Parathyroid adenoma (tissue), 2 donors: ENCODE results near the gene BTBD19.

Experiments
- H2AFZ ChIP-seq: fragments of 300-600 bp; sonication (generic); one replicate; pipeline ENCODE4 v1.7.0; 2017; ENCODE audit warnings: antibody characterized with exemption, mild to moderate bottlenecking
- H3K27ac ChIP-seq: fragments of 300-600 bp; sonication (generic); one replicate; pipeline ENCODE4 v1.7.0; 2017
- H3K27me3 ChIP-seq: fragments of 300-600 bp; sonication (generic); one replicate; pipeline ENCODE4 v1.7.0; 2017; ENCODE audit warnings: low read length; ENCODE audit not compliant: control insufficient read depth, insufficient read depth
- H3K36me3 ChIP-seq: fragments of 300-600 bp; sonication (generic); one replicate; pipeline ENCODE4 v1.7.0; 2017; ENCODE audit warnings: low read length; ENCODE audit not compliant: control insufficient read depth, insufficient read depth
- H3K4me1 ChIP-seq: fragments of 300-600 bp; sonication (generic); one replicate; pipeline ENCODE4 v1.7.0; 2017; ENCODE audit warnings: control low read depth
- H3K4me2 ChIP-seq: fragments of 300-600 bp; sonication (generic); one replicate; pipeline ENCODE4 v1.7.0; 2017; ENCODE audit warnings: low read length
- H3K4me3 ChIP-seq: fragments of 300-600 bp; sonication (generic); one replicate; pipeline ENCODE4 v1.7.0; 2017; ENCODE audit warnings: low read depth, low read length
- H3K79me2 ChIP-seq: fragments of 300-600 bp; sonication (generic); one replicate; pipeline ENCODE4 v1.7.0; 2017; ENCODE audit warnings: control low read depth
- H3K9ac ChIP-seq: fragments of 300-600 bp; sonication (generic); one replicate; pipeline ENCODE4 v1.7.0; 2017; ENCODE audit warnings: mild to moderate bottlenecking
- H3K9me3 ChIP-seq: fragments of 300-600 bp; sonication (generic); one replicate; pipeline ENCODE4 v1.7.0; 2017; ENCODE audit warnings: low read length; ENCODE audit not compliant: control insufficient read depth
- TF ChIP-seq, protein P1 (sequence below): fragments of 300-600 bp; sonication (generic); IDR thresholded peaks from one replicate; pipeline ENCODE4 v1.7.0; 2017; ENCODE audit warnings: antibody characterized with exemption, mild to moderate bottlenecking
- donor health status: primary hyperparathyroidism.

Gene BTBD19

DNA sequence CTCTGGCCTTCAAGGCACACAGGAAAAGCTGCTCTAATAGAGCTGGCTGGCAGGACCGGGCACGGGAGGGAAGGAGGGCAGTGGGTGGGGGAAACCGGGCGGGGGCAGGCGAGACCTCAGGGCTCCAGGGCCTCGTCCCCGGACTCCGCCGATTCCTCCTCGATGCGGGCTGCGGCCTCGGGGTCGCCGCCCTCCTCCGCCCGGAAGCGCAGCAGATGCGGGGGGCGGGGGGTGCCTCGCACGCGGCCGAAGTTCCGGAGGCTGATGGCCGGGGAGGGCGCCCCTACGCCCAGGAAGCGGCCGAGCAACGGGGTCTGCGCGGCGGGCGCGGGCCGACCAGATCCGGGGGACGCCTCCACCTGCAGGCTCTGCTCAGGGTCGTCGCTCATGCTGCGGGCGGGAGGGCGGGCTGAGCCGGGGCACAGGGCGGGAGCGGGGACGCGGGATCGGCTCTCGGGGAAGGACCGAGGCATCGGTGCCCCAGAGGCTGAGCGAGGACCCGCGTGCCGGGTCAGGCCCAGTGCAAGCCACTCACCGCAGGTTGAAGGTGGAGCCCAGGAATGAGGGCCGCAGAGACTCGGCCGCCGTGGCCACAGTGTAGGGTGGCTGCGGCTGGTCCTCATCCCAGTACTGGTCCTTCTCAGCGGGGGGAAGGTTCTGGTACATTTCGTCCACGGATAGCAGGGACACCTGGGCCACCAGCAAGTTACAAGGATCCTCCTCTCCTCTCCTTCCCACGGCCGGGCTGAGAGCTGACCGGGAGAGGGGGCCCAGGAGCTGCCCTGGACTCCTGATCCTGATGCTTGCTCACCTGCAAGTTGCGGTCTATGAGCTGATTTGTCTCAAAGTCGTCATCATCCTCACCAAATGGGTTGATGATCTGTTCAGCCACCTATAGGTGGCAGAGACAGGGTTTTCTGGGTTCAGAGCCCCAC is 24.0 kb upstream of the BTBD19 start:
- H3K27ac ChIP-seq = no peak overlapping the region
- H3K79me2 ChIP-seq = no peaks in the 10 kb centered on the region
- TF ChIP-seq, protein P1, sequence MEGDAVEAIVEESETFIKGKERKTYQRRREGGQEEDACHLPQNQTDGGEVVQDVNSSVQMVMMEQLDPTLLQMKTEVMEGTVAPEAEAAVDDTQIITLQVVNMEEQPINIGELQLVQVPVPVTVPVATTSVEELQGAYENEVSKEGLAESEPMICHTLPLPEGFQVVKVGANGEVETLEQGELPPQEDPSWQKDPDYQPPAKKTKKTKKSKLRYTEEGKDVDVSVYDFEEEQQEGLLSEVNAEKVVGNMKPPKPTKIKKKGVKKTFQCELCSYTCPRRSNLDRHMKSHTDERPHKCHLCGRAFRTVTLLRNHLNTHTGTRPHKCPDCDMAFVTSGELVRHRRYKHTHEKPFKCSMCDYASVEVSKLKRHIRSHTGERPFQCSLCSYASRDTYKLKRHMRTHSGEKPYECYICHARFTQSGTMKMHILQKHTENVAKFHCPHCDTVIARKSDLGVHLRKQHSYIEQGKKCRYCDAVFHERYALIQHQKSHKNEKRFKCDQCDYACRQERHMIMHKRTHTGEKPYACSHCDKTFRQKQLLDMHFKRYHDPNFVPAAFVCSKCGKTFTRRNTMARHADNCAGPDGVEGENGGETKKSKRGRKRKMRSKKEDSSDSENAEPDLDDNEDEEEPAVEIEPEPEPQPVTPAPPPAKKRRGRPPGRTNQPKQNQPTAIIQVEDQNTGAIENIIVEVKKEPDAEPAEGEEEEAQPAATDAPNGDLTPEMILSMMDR = no peak
- no peak overlapping the region for H3K4me3 ChIP-seq
- peaks cover 5% of the 10 kb centered on the region for H3K4me1 ChIP-seq
- peak overlapping the region; percentile 85 for H2AFZ ChIP-seq
- no peak overlapping the region for H3K9ac ChIP-seq
- H3K36me3 ChIP-seq = no peaks in the 10 kb centered on the region
- no peaks in the 10 kb centered on the region for H3K27me3 ChIP-seq
- no peaks in the 10 kb centered on the region for H3K9me3 ChIP-seq
- H3K4me2 ChIP-seq = no peak overlapping the region

DNA sequence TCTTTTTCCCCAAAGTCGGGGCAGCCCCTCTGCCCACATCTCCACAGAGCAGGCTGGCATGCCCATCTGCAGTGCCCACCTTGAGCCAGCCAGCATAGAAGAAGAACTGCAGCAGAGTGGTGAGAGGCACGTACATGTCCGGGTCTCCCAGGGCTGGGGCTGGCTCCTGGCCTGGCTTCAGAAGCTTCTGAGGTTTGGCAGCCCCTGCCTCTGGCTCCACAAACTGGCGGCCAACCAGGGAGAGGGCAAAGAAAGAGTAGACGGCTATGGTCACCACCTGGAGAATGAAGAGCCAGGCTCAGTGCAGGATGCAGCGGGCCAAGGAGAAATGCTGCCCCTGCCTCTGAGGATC is 23.3 kb upstream of the BTBD19 start:
- H3K79me2 ChIP-seq = no peaks in the 10 kb centered on the region
- H3K9ac ChIP-seq = no peak overlapping the region
- H2AFZ ChIP-seq = no peak overlapping the region
- H3K27ac ChIP-seq = no peak overlapping the region
- TF ChIP-seq, protein P1 = no peak
- H3K4me3 ChIP-seq = no peak overlapping the region
- no peak overlapping the region for H3K4me2 ChIP-seq
- H3K27me3 ChIP-seq = no peaks in the 10 kb centered on the region
- peaks cover 5% of the 10 kb centered on the region for H3K4me1 ChIP-seq
- H3K9me3 ChIP-seq = no peaks in the 10 kb centered on the region
- no peaks in the 10 kb centered on the region for H3K36me3 ChIP-seq

DNA sequence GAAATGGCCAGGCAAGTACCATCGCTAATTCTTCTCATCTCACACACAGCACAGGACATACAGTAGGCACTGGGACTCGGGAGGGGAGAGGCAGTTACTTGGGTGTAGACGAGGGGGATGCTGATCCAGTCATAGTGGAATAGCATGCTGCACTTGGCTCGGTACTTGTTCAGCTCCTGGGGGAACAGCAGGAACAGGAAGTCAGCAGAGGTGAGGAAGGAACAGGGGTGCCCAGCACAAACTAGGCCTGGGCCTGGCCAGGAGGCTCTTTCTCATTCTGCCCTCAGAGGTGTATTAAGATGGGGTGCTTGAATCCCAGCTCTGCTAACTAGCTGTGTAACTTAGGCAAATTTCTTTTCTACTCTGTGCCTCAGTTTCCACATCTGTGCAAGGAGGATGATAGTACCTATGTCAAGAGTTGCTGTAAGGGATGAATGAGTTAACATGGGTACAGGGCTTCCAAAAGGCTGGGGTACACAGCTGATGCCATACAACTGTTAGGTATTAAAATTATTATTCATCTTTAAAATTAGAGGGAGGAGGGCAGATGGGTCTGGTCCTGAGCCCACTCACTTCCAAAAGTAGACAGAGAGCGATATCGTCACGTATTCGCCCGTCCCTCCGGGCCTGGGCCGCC is 22.7 kb upstream of the BTBD19 start:
- no peaks in the 10 kb centered on the region for H3K9me3 ChIP-seq
- no peak overlapping the region for H3K9ac ChIP-seq
- no peaks in the 10 kb centered on the region for H3K36me3 ChIP-seq
- peaks cover 5% of the 10 kb centered on the region for H3K4me1 ChIP-seq
- peak overlapping the region; percentile 47 for H3K4me3 ChIP-seq
- H3K4me2 ChIP-seq = peak overlapping the region; percentile 93
- H3K79me2 ChIP-seq = no peaks in the 10 kb centered on the region
- H3K27me3 ChIP-seq = no peaks in the 10 kb centered on the region
- no peak overlapping the region for H3K27ac ChIP-seq
- TF ChIP-seq, protein P1 = no peak
- peak overlapping the region; percentile 85 for H2AFZ ChIP-seq

DNA sequence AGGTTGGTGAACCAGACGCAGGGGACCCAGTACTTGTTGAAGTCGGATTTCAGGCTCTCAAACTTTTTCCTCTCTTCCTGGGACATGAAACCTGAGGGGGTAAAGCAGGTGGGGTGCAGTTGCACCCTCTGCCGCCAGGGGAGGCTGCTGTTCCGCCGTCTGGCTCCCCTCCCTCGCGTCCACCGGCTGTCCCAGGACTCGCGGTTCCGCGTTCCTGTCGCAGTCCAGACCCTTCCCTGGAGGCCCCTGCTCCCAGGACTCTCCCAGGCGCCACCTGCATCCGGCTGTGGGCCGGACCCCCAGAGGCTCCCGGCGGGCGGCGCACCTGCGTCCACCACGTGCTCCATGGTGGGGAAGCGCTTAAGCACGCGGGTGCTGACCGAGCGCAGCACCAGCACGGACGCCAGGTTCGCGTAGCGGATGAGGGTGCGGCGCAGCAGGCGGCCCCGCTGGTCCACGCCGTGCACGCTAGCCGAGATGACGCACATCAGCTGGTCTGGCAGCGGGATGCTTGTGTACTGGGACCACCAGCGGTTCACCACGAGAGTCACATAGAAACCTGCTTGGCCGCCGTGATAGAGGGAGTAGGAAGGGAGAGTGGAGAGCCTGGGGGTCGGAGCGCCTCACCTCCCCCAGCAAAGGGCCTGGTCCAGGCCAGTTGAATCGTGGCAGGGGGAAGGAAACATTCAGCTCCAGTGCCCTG is 22.0 kb upstream of the BTBD19 start:
- Histone ChIP-seq H3K9me3 (no peaks in the 10 kb centered on the region), H3K79me2 (no peaks in the 10 kb centered on the region), H3K4me3 (peak overlapping the region; percentile 47), H3K9ac (no peak overlapping the region), H3K4me1 (peaks cover 5% of the 10 kb centered on the region), H3K27me3 (no peaks in the 10 kb centered on the region), H3K27ac (no peak overlapping the region), H3K36me3 (no peaks in the 10 kb centered on the region), H3K4me2 (peak overlapping the region; percentile 93), H2AFZ (peak overlapping the region; percentile 85)
- TF ChIP-seq, protein P1 = peak; percentile 82
